ENCODE data around the gene WDR74. TPM values are rescaled to one million over a fixed set of nuclear protein-coding genes. Genes with fewer than 3 reads are reported as not detected.

The WDR74 gene
- total and polyA plus RNA-seq, 2 of the 13 experiments (the other 11 are each of a cell fraction or from before 2014, with no cell fraction given), result 77.0 to 83.3 TPM

DNA sequence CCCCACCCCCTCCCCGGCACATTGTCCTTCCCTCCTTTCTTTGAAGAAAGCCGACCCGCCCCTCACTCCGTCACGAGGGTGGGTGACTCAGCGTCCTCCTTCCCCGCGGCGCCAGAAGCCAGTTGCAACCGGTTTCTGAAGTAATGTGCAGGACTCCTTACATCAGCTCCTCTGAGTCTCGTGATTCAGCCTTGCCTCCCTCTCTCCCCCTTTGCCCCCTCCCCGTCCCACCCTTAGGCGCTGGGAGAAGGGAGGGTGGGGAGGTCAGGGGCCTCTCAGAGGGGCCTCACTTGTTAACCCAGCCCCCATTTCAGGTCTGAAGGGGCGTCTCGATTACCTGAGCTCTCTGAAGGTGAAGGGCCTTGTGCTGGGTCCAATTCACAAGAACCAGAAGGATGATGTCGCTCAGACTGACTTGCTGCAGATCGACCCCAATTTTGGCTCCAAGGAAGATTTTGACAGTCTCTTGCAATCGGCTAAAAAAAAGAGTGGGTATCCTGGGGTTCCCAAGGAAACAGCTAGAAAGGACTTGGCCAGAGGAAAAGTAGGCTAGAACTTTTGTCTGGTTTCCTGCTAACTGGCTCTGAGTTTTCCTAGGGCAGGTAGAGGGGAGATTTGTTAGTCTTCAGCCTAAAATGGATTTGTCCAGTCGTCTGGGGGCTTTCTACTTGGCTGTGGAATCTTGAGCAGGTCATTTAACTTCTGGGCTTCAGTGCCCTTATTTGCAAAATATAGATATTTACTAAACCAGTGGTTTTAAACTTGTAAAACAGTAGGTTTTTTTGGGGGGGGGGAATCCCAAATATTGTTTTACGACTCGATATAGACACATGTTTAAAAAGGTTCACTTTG lies 42.4 kb upstream of the WDR74 start (continued):
- TF ChIP-seq, protein P1, sequence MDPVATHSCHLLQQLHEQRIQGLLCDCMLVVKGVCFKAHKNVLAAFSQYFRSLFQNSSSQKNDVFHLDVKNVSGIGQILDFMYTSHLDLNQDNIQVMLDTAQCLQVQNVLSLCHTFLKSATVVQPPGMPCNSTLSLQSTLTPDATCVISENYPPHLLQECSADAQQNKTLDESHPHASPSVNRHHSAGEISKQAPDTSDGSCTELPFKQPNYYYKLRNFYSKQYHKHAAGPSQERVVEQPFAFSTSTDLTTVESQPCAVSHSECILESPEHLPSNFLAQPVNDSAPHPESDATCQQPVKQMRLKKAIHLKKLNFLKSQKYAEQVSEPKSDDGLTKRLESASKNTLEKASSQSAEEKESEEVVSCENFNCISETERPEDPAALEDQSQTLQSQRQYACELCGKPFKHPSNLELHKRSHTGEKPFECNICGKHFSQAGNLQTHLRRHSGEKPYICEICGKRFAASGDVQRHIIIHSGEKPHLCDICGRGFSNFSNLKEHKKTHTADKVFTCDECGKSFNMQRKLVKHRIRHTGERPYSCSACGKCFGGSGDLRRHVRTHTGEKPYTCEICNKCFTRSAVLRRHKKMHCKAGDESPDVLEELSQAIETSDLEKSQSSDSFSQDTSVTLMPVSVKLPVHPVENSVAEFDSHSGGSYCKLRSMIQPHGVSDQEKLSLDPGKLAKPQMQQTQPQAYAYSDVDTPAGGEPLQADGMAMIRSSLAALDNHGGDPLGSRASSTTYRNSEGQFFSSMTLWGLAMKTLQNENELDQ (CRISPR knock-in tag; IDR thresholded peaks at IDR 0.05; ENCODE audit: borderline replicate concordance), result no peak
- TF ChIP-seq RFX5 (IDR thresholded peaks at IDR 0.05; ENCODE audit: low read depth, low read length), result no peak
- no peak for TF ChIP-seq ZUFSP (CRISPR knock-in tag; IDR thresholded peaks at IDR 0.05; ENCODE audit: borderline replicate concordance)
- TF ChIP-seq MAFK (conservative IDR thresholded peaks at IDR 0.05 in 1 of 2, IDR thresholded peaks at IDR 0.05 in 1 of 2; ENCODE audit: low read length in 2 of 2), result peak in 1 of 2 experiments; percentile 20; a peak in 1 of 4 replicates
- no peak for TF ChIP-seq NFRKB (IDR thresholded peaks at IDR 0.05)
- 0 out of 2 replicates have a peak, but pooled peaks have one; percentile 2 for TF ChIP-seq SP5 (CRISPR knock-in tag; IDR thresholded peaks at IDR 0.05; ENCODE audit: borderline replicate concordance, low read depth)
- no peak for TF ChIP-seq TBP (CRISPR knock-in tag; IDR thresholded peaks at IDR 0.05)
- no peak for TF ChIP-seq SKI (IDR thresholded peaks at IDR 0.05; ENCODE audit: partially characterized antibody)
- TF ChIP-seq GATA4 (IDR thresholded peaks at IDR 0.05; ENCODE audit: borderline replicate concordance, low read depth), result no peak
- TF ChIP-seq POGK (CRISPR knock-in tag; conservative IDR thresholded peaks at IDR 0.05), result no peak
- TF ChIP-seq, protein P2, sequence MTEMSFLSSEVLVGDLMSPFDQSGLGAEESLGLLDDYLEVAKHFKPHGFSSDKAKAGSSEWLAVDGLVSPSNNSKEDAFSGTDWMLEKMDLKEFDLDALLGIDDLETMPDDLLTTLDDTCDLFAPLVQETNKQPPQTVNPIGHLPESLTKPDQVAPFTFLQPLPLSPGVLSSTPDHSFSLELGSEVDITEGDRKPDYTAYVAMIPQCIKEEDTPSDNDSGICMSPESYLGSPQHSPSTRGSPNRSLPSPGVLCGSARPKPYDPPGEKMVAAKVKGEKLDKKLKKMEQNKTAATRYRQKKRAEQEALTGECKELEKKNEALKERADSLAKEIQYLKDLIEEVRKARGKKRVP (CRISPR knock-in tag; IDR thresholded peaks at IDR 0.05), result peak; percentile 58 to 98; a peak in 3 of 4 replicates
- TF ChIP-seq EZH2 (conservative IDR thresholded peaks at IDR 0.05; ENCODE audit: low read depth, low read length), result no peak
- TF ChIP-seq, protein P3, sequence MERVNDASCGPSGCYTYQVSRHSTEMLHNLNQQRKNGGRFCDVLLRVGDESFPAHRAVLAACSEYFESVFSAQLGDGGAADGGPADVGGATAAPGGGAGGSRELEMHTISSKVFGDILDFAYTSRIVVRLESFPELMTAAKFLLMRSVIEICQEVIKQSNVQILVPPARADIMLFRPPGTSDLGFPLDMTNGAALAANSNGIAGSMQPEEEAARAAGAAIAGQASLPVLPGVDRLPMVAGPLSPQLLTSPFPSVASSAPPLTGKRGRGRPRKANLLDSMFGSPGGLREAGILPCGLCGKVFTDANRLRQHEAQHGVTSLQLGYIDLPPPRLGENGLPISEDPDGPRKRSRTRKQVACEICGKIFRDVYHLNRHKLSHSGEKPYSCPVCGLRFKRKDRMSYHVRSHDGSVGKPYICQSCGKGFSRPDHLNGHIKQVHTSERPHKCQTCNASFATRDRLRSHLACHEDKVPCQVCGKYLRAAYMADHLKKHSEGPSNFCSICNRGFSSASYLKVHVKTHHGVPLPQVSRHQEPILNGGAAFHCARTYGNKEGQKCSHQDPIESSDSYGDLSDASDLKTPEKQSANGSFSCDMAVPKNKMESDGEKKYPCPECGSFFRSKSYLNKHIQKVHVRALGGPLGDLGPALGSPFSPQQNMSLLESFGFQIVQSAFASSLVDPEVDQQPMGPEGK (CRISPR knock-in tag; IDR thresholded peaks at IDR 0.05), result peak; percentile 75; the same call in 1 of the 2 replicates
- no peak for TF ChIP-seq ZNF101 (CRISPR knock-in tag; IDR thresholded peaks at IDR 0.05; ENCODE audit: borderline replicate concordance, low read depth)
- TF ChIP-seq THYN1 (CRISPR knock-in tag; IDR thresholded peaks at IDR 0.05; ENCODE audit: borderline replicate concordance, low read depth), result no peak

Measured in HepG2 (cell line).